ENCODE measurements around the gene PSIP1. TPM values are rescaled to one million over a fixed set of nuclear protein-coding genes. Genes with fewer than 3 reads are reported as not detected.

Gene PSIP1
- 19.1 and 40.2 TPM in 2 replicates for total RNA-seq

DNA sequence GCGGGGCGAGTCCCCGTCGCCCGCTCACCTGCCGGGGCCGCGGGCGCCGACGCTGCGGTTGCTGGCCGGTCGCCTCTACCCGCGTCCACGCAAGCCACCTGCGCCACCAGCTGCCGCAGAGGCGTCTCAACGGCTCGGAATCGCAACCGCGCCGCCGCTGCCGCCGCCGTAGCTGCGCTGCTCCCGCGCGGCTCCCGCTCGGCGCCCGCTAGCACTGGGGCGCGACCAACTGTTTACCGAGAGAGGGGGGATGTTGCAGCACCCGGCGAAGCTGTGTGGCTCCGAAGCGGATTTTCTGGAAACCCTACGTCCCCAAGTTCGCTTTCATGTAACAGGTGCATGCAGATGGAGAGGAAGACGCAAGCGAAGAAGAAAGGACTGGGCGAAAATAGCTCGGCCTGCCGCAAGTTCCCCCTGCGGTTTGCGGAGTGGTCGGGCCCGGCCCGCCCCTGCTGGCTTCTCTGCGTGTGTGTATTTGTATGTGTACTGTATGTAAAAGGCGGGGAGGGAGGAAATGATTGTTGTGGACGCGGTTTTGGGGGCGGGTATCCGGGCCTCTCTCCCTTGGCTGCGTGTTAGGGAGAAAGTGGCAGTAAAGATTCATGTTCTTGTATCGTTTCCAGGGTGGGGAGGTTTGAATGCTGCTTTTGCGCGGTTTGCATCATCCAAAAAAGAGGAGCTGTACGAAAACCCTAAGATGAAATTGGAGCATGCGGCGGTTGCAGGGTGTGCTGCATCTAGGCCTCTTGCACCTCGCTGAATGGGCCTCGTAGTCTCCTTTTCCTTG lies at the start of gene PSIP1:
Gene PSIP1 (minus strand): TSS at position 182 of the 787 bp plus-strand sequence. CDS start 782 bp downstream, outside the sequence.

DNA sequence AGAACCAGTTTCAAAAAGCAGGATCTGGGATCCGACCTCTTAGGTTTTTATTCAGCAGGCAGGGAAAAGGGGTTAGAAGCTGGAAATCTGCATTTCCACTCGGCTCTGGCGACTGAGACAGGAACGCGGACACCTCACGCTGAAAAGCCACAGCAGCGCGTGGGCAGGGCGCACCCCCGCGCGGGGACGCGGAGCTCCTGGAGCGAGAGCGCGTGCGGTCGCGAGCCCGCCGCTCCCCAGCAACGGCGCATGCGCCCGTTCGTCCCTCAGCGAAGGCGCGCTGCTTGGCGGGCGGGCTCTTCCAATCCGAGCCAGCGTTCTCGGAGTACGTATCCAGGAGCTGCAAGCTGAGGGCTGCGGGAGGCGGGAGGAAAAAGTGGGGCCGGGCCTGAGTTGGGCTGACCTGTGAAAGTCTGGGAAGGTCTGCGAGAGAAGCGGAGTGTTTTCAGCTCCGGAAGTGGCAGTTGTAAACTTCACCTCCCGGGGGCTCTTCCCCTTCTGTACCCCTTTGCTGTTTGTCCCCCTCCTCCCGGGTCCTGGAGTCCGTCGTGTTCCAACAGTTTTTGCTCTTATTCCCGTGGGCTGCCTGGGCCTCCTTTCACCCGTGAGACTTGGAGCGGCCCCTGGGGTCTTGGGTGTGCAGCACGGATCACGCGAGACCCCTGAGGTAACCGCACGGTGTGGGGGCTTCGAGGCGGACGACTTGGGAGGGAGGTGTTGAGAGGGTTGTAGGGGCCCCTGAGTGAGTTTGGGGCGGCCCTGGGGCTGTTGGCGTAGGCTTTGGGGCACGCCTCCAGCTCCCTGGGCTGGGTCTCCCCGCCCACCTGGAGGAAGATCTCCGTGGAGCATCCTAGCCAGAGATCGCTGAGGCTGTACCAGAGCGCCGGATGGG lies 42.1 kb upstream of the PSIP1 start, which contains the start of gene CCDC171:
Gene CCDC171 (plus strand): TSS at position 408 of the 892 bp plus-strand sequence. CDS start 11,046 bp downstream, outside the sequence.

DNA sequence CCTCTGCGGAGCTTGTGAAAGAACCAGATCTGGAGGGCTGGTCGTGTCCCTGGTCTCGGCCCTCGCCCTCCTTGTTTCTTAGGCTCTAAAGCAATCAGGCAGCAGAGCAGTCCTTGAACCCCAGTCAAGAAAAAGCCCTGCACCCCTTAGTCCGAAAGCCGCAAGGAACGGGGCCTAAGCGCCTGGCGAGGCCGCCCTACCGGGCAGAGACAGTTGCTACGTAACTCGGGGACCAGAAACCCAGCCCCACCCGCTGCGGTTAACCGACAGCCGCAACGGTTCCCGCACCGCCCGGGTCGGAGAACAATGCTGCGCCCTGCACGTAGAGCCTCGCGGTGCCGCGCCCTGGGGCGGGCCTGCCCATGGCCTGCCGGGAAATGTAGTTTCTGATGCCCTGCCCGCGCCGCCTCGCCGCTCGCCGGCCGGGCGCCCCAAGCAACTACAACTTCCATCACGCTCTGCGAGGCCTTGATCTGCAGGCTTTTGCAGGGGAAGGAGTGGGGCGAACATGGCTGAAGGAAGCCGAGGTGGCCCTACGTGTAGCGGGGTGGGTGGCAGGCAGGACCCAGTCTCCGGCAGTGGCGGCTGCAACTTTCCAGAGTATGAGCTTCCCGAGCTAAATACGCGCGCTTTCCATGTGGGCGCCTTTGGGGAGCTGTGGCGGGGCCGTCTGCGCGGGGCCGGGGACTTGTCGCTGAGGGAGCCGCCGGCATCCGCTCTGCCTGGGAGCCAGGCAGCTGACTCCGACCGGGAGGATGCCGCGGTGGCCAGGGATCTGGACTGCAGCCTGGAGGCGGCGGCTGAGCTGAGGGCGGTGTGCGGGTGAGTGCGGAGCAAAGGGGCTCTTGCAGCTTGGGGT lies 88.2 kb downstream of the PSIP1 start, which contains the start of gene SNAPC3:
Gene SNAPC3 (plus strand): TSS at position 505 of the 859 bp plus-strand sequence. CDS start 4 bp downstream, at position 509.

Other genes starting within 250 kb of the PSIP1 start
- 6.1 and 11.2 TPM in 2 replicates for gene TTC39B, start 203.8 kb downstream of the PSIP1 start, total RNA-seq
- 14.2 and 18.3 TPM in 2 replicates for gene SNAPC3, start 88.1 kb downstream of the PSIP1 start, total RNA-seq
- 1.0 and 1.3 TPM in 2 replicates for gene CCDC171, start 42.1 kb upstream of the PSIP1 start, total RNA-seq

Measured in pericardium fibroblast (primary cell).